ENCODE measurements around the gene TPGS2. TPM values are rescaled to one million over a fixed set of nuclear protein-coding genes. Genes with fewer than 3 reads are reported as not detected.

Gene TPGS2
- total and polyA plus RNA-seq, 2 of the 13 experiments (the other 11 are each of a cell fraction or from before 2014, with no cell fraction given), result 73.3 to 137 TPM

DNA sequence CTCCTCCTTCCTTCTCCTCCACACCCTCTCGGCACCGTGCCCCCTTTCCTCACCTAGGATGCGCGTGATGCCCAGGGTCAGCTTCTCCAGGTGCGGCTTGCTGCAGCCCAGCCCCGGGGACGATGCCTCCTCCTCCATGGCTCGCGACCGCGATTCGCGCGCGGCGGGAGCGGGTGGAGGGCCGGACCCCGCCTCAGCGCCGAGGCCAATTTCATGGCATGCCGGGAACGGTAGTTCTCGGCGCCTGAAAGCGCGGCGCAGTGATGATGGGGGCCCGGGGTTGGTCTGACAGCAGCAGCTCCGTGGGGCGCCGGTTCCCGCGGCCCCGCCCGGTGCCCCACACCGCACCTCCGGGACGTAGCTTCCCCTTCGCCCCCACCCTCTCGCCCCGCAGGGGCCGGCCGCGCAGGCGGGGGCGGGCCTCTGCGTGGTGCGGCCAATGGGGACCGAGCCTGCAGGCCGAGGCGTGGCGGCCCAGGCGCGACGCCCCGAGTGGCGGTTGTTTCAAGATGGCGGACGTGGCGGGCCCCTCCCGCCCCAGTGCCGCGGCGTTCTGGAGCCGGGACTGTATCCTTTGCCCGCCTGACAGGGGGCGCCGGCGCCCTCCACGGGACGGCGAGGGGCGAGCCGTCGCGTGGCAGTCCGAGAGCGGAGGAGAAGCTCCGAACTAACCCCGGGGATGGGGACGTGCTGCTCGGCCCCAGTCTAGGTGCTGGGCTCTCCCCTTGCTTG is at the start of gene TPGS2, which contains the start of gene KIAA1328 (continued):
- TF ChIP-seq ARID4A (CRISPR knock-in tag; IDR thresholded peaks at IDR 0.05; ENCODE audit: borderline replicate concordance) (peak; percentile 93), RBM39 (IDR thresholded peaks at IDR 0.05; ENCODE audit: low read depth, low read length, poor library complexity, severe bottlenecking) (peak; percentile 38), ZSCAN9 (CRISPR knock-in tag; IDR thresholded peaks at IDR 0.05; ENCODE audit: borderline replicate concordance) (peak; percentile 26; the same call in 1 of the 2 replicates), ZFP62 (CRISPR knock-in tag; IDR thresholded peaks at IDR 0.05) (no peak), ZNF704 (CRISPR knock-in tag; IDR thresholded peaks at IDR 0.05; ENCODE audit: borderline replicate concordance) (peak; percentile 78), ZNF556 (CRISPR knock-in tag; IDR thresholded peaks at IDR 0.05; ENCODE audit: borderline replicate concordance) (peak; percentile 62; the same call in 1 of the 2 replicates), KDM5A (IDR thresholded peaks at IDR 0.05; ENCODE audit: borderline replicate concordance, low read length) (peak; percentile 43; the same call in 1 of the 2 replicates), SP4 (CRISPR knock-in tag; IDR thresholded peaks at IDR 0.05) (peak; percentile 71), ZFP90 (CRISPR knock-in tag; IDR thresholded peaks at IDR 0.05; ENCODE audit: borderline replicate concordance) (peak; percentile 65; the same call in 1 of the 2 replicates), NFYB (CRISPR knock-in tag; IDR thresholded peaks at IDR 0.05) (peak; percentile 68), SMAD1 (CRISPR knock-in tag; IDR thresholded peaks at IDR 0.05; ENCODE audit: borderline replicate concordance, low read depth) (peak; percentile 56; the same call in 1 of the 2 replicates), ZNF790 (CRISPR knock-in tag; IDR thresholded peaks at IDR 0.05; ENCODE audit: borderline replicate concordance) (no peak), ZNF891 (CRISPR knock-in tag; IDR thresholded peaks at IDR 0.05) (no peak), ATF7 (IDR thresholded peaks at IDR 0.05) (no peak), ATF7 (CRISPR knock-in tag; IDR thresholded peaks at IDR 0.05) (no peak), KLF9 (CRISPR knock-in tag; IDR thresholded peaks at IDR 0.05; ENCODE audit: low read depth) (no peak)
- TF ChIP-seq, protein P1, sequence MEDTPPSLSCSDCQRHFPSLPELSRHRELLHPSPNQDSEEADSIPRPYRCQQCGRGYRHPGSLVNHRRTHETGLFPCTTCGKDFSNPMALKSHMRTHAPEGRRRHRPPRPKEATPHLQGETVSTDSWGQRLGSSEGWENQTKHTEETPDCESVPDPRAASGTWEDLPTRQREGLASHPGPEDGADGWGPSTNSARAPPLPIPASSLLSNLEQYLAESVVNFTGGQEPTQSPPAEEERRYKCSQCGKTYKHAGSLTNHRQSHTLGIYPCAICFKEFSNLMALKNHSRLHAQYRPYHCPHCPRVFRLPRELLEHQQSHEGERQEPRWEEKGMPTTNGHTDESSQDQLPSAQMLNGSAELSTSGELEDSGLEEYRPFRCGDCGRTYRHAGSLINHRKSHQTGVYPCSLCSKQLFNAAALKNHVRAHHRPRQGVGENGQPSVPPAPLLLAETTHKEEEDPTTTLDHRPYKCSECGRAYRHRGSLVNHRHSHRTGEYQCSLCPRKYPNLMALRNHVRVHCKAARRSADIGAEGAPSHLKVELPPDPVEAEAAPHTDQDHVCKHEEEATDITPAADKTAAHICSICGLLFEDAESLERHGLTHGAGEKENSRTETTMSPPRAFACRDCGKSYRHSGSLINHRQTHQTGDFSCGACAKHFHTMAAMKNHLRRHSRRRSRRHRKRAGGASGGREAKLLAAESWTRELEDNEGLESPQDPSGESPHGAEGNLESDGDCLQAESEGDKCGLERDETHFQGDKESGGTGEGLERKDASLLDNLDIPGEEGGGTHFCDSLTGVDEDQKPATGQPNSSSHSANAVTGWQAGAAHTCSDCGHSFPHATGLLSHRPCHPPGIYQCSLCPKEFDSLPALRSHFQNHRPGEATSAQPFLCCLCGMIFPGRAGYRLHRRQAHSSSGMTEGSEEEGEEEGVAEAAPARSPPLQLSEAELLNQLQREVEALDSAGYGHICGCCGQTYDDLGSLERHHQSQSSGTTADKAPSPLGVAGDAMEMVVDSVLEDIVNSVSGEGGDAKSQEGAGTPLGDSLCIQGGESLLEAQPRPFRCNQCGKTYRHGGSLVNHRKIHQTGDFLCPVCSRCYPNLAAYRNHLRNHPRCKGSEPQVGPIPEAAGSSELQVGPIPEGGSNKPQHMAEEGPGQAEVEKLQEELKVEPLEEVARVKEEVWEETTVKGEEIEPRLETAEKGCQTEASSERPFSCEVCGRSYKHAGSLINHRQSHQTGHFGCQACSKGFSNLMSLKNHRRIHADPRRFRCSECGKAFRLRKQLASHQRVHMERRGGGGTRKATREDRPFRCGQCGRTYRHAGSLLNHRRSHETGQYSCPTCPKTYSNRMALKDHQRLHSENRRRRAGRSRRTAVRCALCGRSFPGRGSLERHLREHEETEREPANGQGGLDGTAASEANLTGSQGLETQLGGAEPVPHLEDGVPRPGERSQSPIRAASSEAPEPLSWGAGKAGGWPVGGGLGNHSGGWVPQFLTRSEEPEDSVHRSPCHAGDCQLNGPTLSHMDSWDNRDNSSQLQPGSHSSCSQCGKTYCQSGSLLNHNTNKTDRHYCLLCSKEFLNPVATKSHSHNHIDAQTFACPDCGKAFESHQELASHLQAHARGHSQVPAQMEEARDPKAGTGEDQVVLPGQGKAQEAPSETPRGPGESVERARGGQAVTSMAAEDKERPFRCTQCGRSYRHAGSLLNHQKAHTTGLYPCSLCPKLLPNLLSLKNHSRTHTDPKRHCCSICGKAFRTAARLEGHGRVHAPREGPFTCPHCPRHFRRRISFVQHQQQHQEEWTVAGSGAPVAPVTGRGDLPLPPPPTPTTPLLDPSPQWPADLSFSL (CRISPR knock-in tag; IDR thresholded peaks at IDR 0.05), result no peak
